WTC11 (cell line): Measurements from ENCODE around the gene ACBD6.

Experiments used
- ATF1 ChIP-seq: sonication (generic); formaldehyde crosslinking; IDR thresholded peaks from 2 replicates; pipeline ENCODE4 v1.8.1; 2023; ENCODE audit warnings: mild to moderate bottlenecking, moderate library complexity, missing genetic modification reagents
- CTCF ChIP-seq: fragments of 200-600 bp; IDR thresholded peaks from 2 replicates; pipeline ENCODE4 v1.8.0; 2022; ENCODE audit warnings: antibody characterized with exemption
- ELF4 ChIP-seq: sonication (generic); formaldehyde crosslinking; IDR thresholded peaks from 2 replicates; pipeline ENCODE4 v1.8.1; 2022; ENCODE audit warnings: low read depth, mild to moderate bottlenecking, moderate library complexity, missing genetic modification reagents
- JUN ChIP-seq: sonication (generic); formaldehyde crosslinking; IDR thresholded peaks from 2 replicates; pipeline ENCODE4 v1.8.0; 2023; ENCODE audit warnings: mild to moderate bottlenecking, missing genetic modification reagents
- NR1H2 ChIP-seq: sonication (generic); formaldehyde crosslinking; IDR thresholded peaks from 2 replicates; pipeline ENCODE4 v1.9.0; 2021; ENCODE audit warnings: mild to moderate bottlenecking, moderate library complexity, missing genetic modification reagents
- NR2C2 ChIP-seq: sonication (generic); formaldehyde crosslinking; IDR thresholded peaks from 2 replicates; pipeline ENCODE4 v1.8.0; 2022; ENCODE audit warnings: mild to moderate bottlenecking, missing genetic modification reagents
- PRDM15 ChIP-seq: sonication (generic); formaldehyde crosslinking; IDR thresholded peaks from 2 replicates; pipeline ENCODE4 v1.8.0; 2022; ENCODE audit warnings: missing genetic modification reagents
- TCF7 ChIP-seq: sonication (generic); formaldehyde crosslinking; IDR thresholded peaks from 2 replicates; pipeline ENCODE4 v1.8.0; 2022; ENCODE audit warnings: mild to moderate bottlenecking, low read depth, missing genetic modification reagents, moderate library complexity
- ZNF423 ChIP-seq: fragments of 250-450 bp; sonication (Bioruptor Pico); IDR thresholded peaks from 2 replicates; pipeline ENCODE4 v2.1.2; 2022; ENCODE audit warnings: mild to moderate bottlenecking, moderate library complexity
- TF ChIP-seq, protein P1 (sequence below): sonication (generic); formaldehyde crosslinking; IDR thresholded peaks from 2 replicates; pipeline ENCODE4 v1.8.1; 2023; ENCODE audit warnings: mild to moderate bottlenecking, moderate library complexity, missing genetic modification reagents
- TF ChIP-seq, protein P2 (sequence below): sonication (generic); formaldehyde crosslinking; IDR thresholded peaks from 2 replicates; pipeline ENCODE4 v1.8.0; 2023; ENCODE audit warnings: missing genetic modification reagents, mild to moderate bottlenecking, borderline replicate concordance
- TF ChIP-seq, protein P3 (sequence below): sonication (generic); formaldehyde crosslinking; IDR thresholded peaks from 2 replicates; pipeline ENCODE4 v1.8.1; 2023; ENCODE audit warnings: mild to moderate bottlenecking, missing genetic modification reagents, moderate library complexity

GRCh38 chr1:180542838-180543145, 40.4 kb upstream of the ACBD6 start:
- TF ChIP-seq CTCF: no peak
- no peak for TF ChIP-seq PRDM15 (CRISPR knock-in tag)
- TF ChIP-seq, protein P1, sequence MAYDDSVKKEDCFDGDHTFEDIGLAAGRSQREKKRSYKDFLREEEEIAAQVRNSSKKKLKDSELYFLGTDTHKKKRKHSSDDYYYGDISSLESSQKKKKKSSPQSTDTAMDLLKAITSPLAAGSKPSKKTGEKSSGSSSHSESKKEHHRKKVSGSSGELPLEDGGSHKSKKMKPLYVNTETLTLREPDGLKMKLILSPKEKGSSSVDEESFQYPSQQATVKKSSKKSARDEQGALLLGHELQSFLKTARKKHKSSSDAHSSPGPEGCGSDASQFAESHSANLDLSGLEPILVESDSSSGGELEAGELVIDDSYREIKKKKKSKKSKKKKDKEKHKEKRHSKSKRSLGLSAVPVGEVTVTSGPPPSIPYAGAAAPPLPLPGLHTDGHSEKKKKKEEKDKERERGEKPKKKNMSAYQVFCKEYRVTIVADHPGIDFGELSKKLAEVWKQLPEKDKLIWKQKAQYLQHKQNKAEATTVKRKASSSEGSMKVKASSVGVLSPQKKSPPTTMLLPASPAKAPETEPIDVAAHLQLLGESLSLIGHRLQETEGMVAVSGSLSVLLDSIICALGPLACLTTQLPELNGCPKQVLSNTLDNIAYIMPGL (CRISPR knock-in tag): no peak
- no peak for TF ChIP-seq ELF4 (CRISPR knock-in tag)
- no peak for TF ChIP-seq NR1H2 (CRISPR knock-in tag)
- TF ChIP-seq TCF7: no peak
- TF ChIP-seq, protein P2, sequence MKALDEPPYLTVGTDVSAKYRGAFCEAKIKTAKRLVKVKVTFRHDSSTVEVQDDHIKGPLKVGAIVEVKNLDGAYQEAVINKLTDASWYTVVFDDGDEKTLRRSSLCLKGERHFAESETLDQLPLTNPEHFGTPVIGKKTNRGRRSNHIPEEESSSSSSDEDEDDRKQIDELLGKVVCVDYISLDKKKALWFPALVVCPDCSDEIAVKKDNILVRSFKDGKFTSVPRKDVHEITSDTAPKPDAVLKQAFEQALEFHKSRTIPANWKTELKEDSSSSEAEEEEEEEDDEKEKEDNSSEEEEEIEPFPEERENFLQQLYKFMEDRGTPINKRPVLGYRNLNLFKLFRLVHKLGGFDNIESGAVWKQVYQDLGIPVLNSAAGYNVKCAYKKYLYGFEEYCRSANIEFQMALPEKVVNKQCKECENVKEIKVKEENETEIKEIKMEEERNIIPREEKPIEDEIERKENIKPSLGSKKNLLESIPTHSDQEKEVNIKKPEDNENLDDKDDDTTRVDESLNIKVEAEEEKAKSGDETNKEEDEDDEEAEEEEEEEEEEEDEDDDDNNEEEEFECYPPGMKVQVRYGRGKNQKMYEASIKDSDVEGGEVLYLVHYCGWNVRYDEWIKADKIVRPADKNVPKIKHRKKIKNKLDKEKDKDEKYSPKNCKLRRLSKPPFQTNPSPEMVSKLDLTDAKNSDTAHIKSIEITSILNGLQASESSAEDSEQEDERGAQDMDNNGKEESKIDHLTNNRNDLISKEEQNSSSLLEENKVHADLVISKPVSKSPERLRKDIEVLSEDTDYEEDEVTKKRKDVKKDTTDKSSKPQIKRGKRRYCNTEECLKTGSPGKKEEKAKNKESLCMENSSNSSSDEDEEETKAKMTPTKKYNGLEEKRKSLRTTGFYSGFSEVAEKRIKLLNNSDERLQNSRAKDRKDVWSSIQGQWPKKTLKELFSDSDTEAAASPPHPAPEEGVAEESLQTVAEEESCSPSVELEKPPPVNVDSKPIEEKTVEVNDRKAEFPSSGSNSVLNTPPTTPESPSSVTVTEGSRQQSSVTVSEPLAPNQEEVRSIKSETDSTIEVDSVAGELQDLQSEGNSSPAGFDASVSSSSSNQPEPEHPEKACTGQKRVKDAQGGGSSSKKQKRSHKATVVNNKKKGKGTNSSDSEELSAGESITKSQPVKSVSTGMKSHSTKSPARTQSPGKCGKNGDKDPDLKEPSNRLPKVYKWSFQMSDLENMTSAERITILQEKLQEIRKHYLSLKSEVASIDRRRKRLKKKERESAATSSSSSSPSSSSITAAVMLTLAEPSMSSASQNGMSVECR: no peak
- no peak for TF ChIP-seq ATF1 (CRISPR knock-in tag)
- no peak for TF ChIP-seq NR2C2 (CRISPR knock-in tag)
- TF ChIP-seq, protein P3, sequence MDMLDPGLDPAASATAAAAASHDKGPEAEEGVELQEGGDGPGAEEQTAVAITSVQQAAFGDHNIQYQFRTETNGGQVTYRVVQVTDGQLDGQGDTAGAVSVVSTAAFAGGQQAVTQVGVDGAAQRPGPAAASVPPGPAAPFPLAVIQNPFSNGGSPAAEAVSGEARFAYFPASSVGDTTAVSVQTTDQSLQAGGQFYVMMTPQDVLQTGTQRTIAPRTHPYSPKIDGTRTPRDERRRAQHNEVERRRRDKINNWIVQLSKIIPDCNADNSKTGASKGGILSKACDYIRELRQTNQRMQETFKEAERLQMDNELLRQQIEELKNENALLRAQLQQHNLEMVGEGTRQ (CRISPR knock-in tag): no peak
- no peak for TF ChIP-seq ZNF423 (CRISPR knock-in tag)
- TF ChIP-seq JUN (CRISPR knock-in tag): no peak
